SH-SY5Y (cell line): ENCODE results near the gene PDGFRB.

ENCODE experiments used
- GATA2 ChIP-seq: IDR thresholded peaks from 2 replicates; pipeline ENCODE4 v1.6.1; 2011; ENCODE audit warnings: mild to moderate bottlenecking, low read depth, low read length
- GATA3 ChIP-seq: IDR thresholded peaks from 2 replicates; pipeline ENCODE4 v1.6.1; 2011; ENCODE audit warnings: low read depth, mild to moderate bottlenecking, low read length, moderate library complexity

DNA sequence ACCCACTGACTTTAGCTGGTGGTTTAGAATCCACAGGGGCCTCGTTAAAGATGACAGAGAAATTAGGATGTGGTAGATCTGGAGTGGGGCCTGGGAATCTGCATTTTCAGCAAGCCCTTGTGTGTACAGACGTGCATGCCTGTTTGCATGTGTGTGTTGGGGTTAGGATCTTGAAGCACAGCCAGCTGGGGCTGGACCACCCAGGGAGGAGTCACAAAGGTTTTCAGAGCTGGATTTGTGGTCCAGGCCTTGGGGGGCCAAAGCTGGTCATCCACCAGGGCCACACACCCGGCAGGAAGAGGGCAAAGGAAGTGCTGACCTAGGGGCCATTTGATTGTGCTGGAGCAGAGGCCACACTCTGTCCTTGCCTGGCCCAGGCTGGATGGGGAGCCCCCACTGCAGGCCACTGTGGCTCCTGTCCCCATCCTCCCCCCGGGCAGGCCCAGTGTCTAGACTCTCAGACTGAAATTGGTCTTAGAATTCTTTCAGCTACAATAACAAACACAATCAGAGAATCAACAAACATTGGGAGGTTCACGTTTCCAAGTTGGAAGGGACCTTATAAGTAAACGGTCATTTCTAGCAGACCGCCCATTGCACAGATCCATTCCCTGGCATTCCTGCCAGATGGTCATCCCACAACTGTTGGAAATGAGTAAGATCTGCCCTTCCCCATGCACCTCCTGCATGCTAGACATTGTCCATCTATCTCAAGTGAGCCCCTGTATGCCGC, 21.3 kb upstream of the PDGFRB start:
- TF ChIP-seq GATA2: no peak
- no peak for TF ChIP-seq GATA3
